ENCODE measurements around the gene CRHR1.

The CRHR1 gene

GRCh38 chr17:45824475-45824874 lies 40.4 kb downstream of the CRHR1 start:
- DNase-seq (ENCODE audit: low spot score), result no peak

- no peak for DNase-seq (ENCODE audit: low spot score)
Measured at GRCh38 chr17:45824901-45825492, 40.9 kb downstream of the CRHR1 start.

- no peak for DNase-seq (ENCODE audit: low spot score)
Measured at GRCh38 chr17:45825792-45826191, 41.7 kb downstream of the CRHR1 start.

GRCh38 chr17:45826919-45827588 lies 42.9 kb downstream of the CRHR1 start:
- no peak for DNase-seq (ENCODE audit: low spot score)

GRCh38 chr17:45828171-45828570 lies 44.1 kb downstream of the CRHR1 start:
- no peak for DNase-seq (ENCODE audit: low spot score)

- DNase-seq (ENCODE audit: low spot score), result no peak
Measured at GRCh38 chr17:45828582-45829133, 44.5 kb downstream of the CRHR1 start.

- no peak for DNase-seq (ENCODE audit: low spot score)
Measured at GRCh38 chr17:45833920-45834319, 49.8 kb downstream of the CRHR1 start.

GRCh38 chr17:45834471-45835396 lies 50.6 kb downstream of the CRHR1 start:
- peak; percentile 32 for DNase-seq (ENCODE audit: low spot score)

- no peak for DNase-seq (ENCODE audit: low spot score)
Measured at GRCh38 chr17:45835481-45835880, 51.4 kb downstream of the CRHR1 start.

GRCh38 chr17:45836047-45837044 lies 52.2 kb downstream of the CRHR1 start:
- DNase-seq (ENCODE audit: low spot score), result no peak

- DNase-seq (ENCODE audit: low spot score), result no peak
Measured at GRCh38 chr17:45837187-45837586, 53.1 kb downstream of the CRHR1 start.

GRCh38 chr17:45837603-45838002 lies 53.5 kb downstream of the CRHR1 start:
- no peak for DNase-seq (ENCODE audit: low spot score)

- DNase-seq (ENCODE audit: low spot score), result no peak
Measured at GRCh38 chr17:45838751-45839295, 54.7 kb downstream of the CRHR1 start.

GRCh38 chr17:45839442-45839841 lies 55.3 kb downstream of the CRHR1 start:
- no peak for DNase-seq (ENCODE audit: low spot score)

GRCh38 chr17:45841186-45841585 lies 57.1 kb downstream of the CRHR1 start:
- DNase-seq (ENCODE audit: low spot score), result no peak

- DNase-seq (ENCODE audit: low spot score), result no peak
Measured at GRCh38 chr17:45841883-45842525, 57.9 kb downstream of the CRHR1 start.

- DNase-seq (ENCODE audit: low spot score), result no peak
Measured at GRCh38 chr17:45843722-45844121, 59.6 kb downstream of the CRHR1 start.

- DNase-seq (ENCODE audit: low spot score), result no peak
Measured at GRCh38 chr17:45844695-45845375, 60.7 kb downstream of the CRHR1 start, which contains the start of gene SPPL2C. SPPL2C (plus strand) TSS chr17:45844881; CDS start chr17:45844907, 26 bp downstream.

GRCh38 chr17:45845376-45846185 lies 61.5 kb downstream of the CRHR1 start:
- no peak for DNase-seq (ENCODE audit: low spot score)

All from COLO829 (cell line).